GM12878 (cell line): ENCODE measurements around the gene GPLD1. TPM values are rescaled to one million over a fixed set of nuclear protein-coding genes. Genes with fewer than 3 reads are reported as not detected.

Experiments
- ATAC-seq: fragments of 200-7000 bp; cut with Tn5 transposase; 3 replicates; pipeline ENCODE4 v1.9.1; 2020; ENCODE audit warnings: mild to moderate bottlenecking, moderate library complexity
- BruUV-seq: library from RNA; stranded (reverse); fragments of 400-500 nt; replicated peaks from 2 replicates; lab custom pipeline; 2021; lab: Mats Ljungman, UMichigan
- CTCF ChIA-PET: fragments of 300-600 bp; sonication (Branson Sonifier 250); formaldehyde crosslinking; extraction: SDS; loops from one replicate; lab custom pipeline; 2021; ENCODE audit warnings: inconsistent platforms; lab: Yijun Ruan, JAX
- POLR2A ChIA-PET: fragments of 350-600 bp; formaldehyde crosslinking; extraction: SDS; loops from one replicate; lab custom pipeline; 2021; ENCODE audit warnings: inconsistent platforms; lab: Charles Lee
- RAD21 ChIA-PET: fragments of 300-600 bp; sonication (Branson Sonifier 250); formaldehyde crosslinking; loops from one replicate; lab custom pipeline; 2023; ENCODE audit warnings: antibody characterized with exemption; ENCODE audit not compliant: unreplicated experiment; lab: Charles Lee
- SMC1A ChIA-PET: fragments of 300-600 bp; sonication (Branson Sonifier 250); formaldehyde crosslinking; loops from one replicate; lab custom pipeline; 2023; ENCODE audit not compliant: unreplicated experiment, uncharacterized antibody; lab: Charles Lee
- DNase-seq: peaks from one replicate; pipeline ENCODE4 v3.0.0-alpha.2; 2011; ENCODE audit warnings: low read depth, low spot score
- FAIRE-seq: peaks from 3 replicates; lab custom pipeline; 2011; peaks lifted over from hg19 to GRCh38; lab: Jason Lieb, UNC
- H2AFZ ChIP-seq: 2 replicates; pipeline ENCODE4 v1.6.0; 2011; ENCODE audit warnings: low read depth, low read length, control low read depth; ENCODE audit not compliant: control insufficient read depth
- H3K27ac ChIP-seq: 2 replicates; pipeline ENCODE4 v1.5.1; 2011; ENCODE audit warnings: control low read depth; ENCODE audit not compliant: control insufficient read depth, insufficient read depth
- H3K27me3 ChIP-seq, 2 experiments: replicated peaks in 1 of 2; 2 replicates each; pipeline versions ENCODE4 v1.6.0 to v1.6.1; 2011; ENCODE audit warnings: low read length in 1 of 2; ENCODE audit not compliant: control insufficient read depth in 2 of 2, insufficient read depth in 2 of 2
- H3K36me3 ChIP-seq, 2 experiments: 2 replicates each; pipeline ENCODE4 v1.5.1; 2011; ENCODE audit warnings: low read length in 1 of 2; ENCODE audit not compliant: control insufficient read depth in 2 of 2, insufficient read depth in 2 of 2
- H3K4me1 ChIP-seq: 2 replicates; pipeline ENCODE4 v1.6.1; 2011; ENCODE audit warnings: mild to moderate bottlenecking, low read length, moderate library complexity, mixed read lengths; ENCODE audit not compliant: control insufficient read depth, insufficient read depth
- H3K4me2 ChIP-seq: 2 replicates; pipeline ENCODE4 v1.6.0; 2011; ENCODE audit warnings: control low read depth; ENCODE audit not compliant: control insufficient read depth, insufficient read depth
- H3K4me3 ChIP-seq: fragments of 200-600 bp; sonication (generic); 2 replicates; pipeline ENCODE4 v1.5.1; 2016
- H3K79me2 ChIP-seq: 2 replicates; pipeline ENCODE4 v1.6.0; 2011; ENCODE audit warnings: low read length; ENCODE audit not compliant: control insufficient read depth, insufficient read depth
- H3K9ac ChIP-seq: 2 replicates; pipeline ENCODE4 v1.8.0; 2011; ENCODE audit warnings: low read length, control low read depth, mixed read lengths; ENCODE audit not compliant: control insufficient read depth, insufficient read depth
- H3K9me3 ChIP-seq: replicated peaks from 3 replicates; pipeline ENCODE4 v1.5.1; 2011; ENCODE audit warnings: mild to moderate bottlenecking, low read length; ENCODE audit not compliant: control insufficient read depth, insufficient read depth
- H4K20me1 ChIP-seq: 2 replicates; pipeline ENCODE4 v1.6.0; 2011; ENCODE audit not compliant: control insufficient read depth, insufficient read depth
- CEBPZ ChIP-seq: fragments of 150-350 bp; IDR thresholded peaks from 2 replicates; pipeline ENCODE4 v1.6.1; 2016; ENCODE audit warnings: low read depth, low read length
- CREM ChIP-seq: IDR thresholded peaks from 2 replicates; pipeline ENCODE4 v1.6.1; 2014; ENCODE audit warnings: antibody characterized with exemption, low read depth
- HCFC1 ChIP-seq: fragments of 150-350 bp; IDR thresholded peaks from 2 replicates; pipeline ENCODE4 v1.6.1; 2014; ENCODE audit warnings: low read length
- HDAC2 ChIP-seq: fragments of 200-600 bp; sonication (generic); IDR thresholded peaks from 2 replicates; pipeline ENCODE4 v1.6.1; 2017
- MYC ChIP-seq: IDR thresholded peaks from 2 replicates; pipeline ENCODE4 v1.6.1; 2011; ENCODE audit warnings: mild to moderate bottlenecking, low read length, moderate library complexity, inconsistent platforms; ENCODE audit not compliant: insufficient read depth, insufficient replicate concordance, insufficient read length, severe bottlenecking
- NRF1 ChIP-seq: conservative IDR thresholded peaks from 2 replicates; pipeline ENCODE4 v1.6.1; 2011; ENCODE audit warnings: mild to moderate bottlenecking, low read depth, low read length, improper control_type of control experiment
- PAX8 ChIP-seq: fragments of 450-650 bp; IDR thresholded peaks from 2 replicates; pipeline ENCODE4 v1.6.1; 2017; ENCODE audit warnings: mild to moderate bottlenecking, moderate library complexity
- RAD21 ChIP-seq: IDR thresholded peaks from 2 replicates; pipeline ENCODE4 v1.6.1; 2011; ENCODE audit warnings: mild to moderate bottlenecking, low read depth, low read length, moderate library complexity; ENCODE audit not compliant: insufficient read depth
- RBBP5 ChIP-seq: fragments of 200-600 bp; sonication (generic); conservative IDR thresholded peaks from 2 replicates; pipeline ENCODE4 v1.6.1; 2016
- RELB ChIP-seq: fragments of 450-650 bp; IDR thresholded peaks from 2 replicates; pipeline ENCODE4 v1.6.1; 2017; ENCODE audit warnings: low read depth, mild to moderate bottlenecking, moderate library complexity
- SP1 ChIP-seq: IDR thresholded peaks from one replicate; pipeline ENCODE4 v1.6.1; 2011; ENCODE audit warnings: low read depth, low read length
- TAF1 ChIP-seq: IDR thresholded peaks from 2 replicates; pipeline ENCODE4 v1.6.1; 2011; ENCODE audit warnings: mild to moderate bottlenecking, low read depth, low read length, borderline replicate concordance
- ZNF217 ChIP-seq: fragments of 450-650 bp; IDR thresholded peaks from 2 replicates; pipeline ENCODE4 v1.6.1; 2017; ENCODE audit warnings: antibody characterized with exemption, mild to moderate bottlenecking
- WGBS: methylation state at CpG from one replicate; pipeline ENCODE4 v1.1.6; 2016; ENCODE audit warnings: low lambda C conversion rate; ENCODE audit not compliant: insufficient replicate concordance, insufficient coverage; ENCODE audit errors: missing lambda C conversion rate; 5-methylcytosine and 5-hydroxymethylcytosine counted together
- in situ Hi-C: fragments of 300-500 bp; cut with MboI; formaldehyde crosslinking; loops from 9 replicates; pipeline ENCODE4 v1.14.3; 2018; ENCODE audit warnings: mixed read lengths
- intact Hi-C: fragments of 100-400 bp; cut with micrococcal nuclease; formaldehyde crosslinking; loops from one replicate; pipeline ENCODE4 v1.14.2; 2022; ENCODE audit not compliant: unreplicated experiment
- polyA plus RNA-seq, 11 experiments: library from polyadenylated mRNA; depleted of rRNA in 4 of 11; unstranded in 6 of 11; stranded (reverse) in 5 of 11; fragments of >200 nt; fragmentation: Nextera tagmentation in 4 of 11; fragmentation: Illumina TruSeq in 1 of 11; extraction: Ambion mirVana in 4 of 11; extraction: Trizol in 1 of 11; gene quantifications; 1 replicate in 1 of 11; 2 replicates in 10 of 11; pipeline versions ENCODE4 v1.2.1 to v1.2.3, GENCODE V29; 2011 to 2016; ENCODE audit warnings: inconsistent platforms in 2 of 11, missing spikeins in 2 of 11, low read depth in 1 of 11
- total RNA-seq, 4 experiments: library from RNA; depleted of rRNA in 3 of 4; stranded (reverse); fragments of >200 nt in 3 of 4; fragmentation: Illumina TruSeq in 1 of 4; extraction: Trizol in 1 of 4; gene quantifications; 2 replicates each; pipeline versions ENCODE4 v1.2.1 to v1.2.3, GENCODE V29; 2013 to 2021
- TF ChIP-seq, protein P1 (sequence below): IDR thresholded peaks from 2 replicates; pipeline ENCODE4 v1.6.1; 2011; ENCODE audit warnings: low read depth, mild to moderate bottlenecking, low read length, moderate library complexity, borderline replicate concordance; ENCODE audit errors: extremely low read depth
- TF ChIP-seq, protein P2 (sequence below): fragments of 450-650 bp; IDR thresholded peaks from 2 replicates; pipeline ENCODE4 v1.6.1; 2016; ENCODE audit warnings: mild to moderate bottlenecking

The GPLD1 gene
- total and polyA plus RNA-seq, 10 of the 15 experiments (the other 5 are each of a cell fraction or from before 2014, with no cell fraction given): 0.04 to 1.0 (median 0.69) TPM

- TF ChIP-seq, protein P1, sequence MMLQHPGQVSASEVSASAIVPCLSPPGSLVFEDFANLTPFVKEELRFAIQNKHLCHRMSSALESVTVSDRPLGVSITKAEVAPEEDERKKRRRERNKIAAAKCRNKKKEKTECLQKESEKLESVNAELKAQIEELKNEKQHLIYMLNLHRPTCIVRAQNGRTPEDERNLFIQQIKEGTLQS: no peak
- no peak for TF ChIP-seq CEBPZ
These were observed 94.5 kb downstream of the GPLD1 start (continued) for GRCh38 chr6:24394780-24395437.

- ATAC-seq (no peak), FAIRE-seq (no peak), DNase-seq (no peak)
- Histone ChIP-seq H3K4me2 (no peak overlapping the region), H3K9ac (no peak overlapping the region), H3K4me1 (no peaks in the 10 kb centered on the region; the same call in 1 of the 2 replicates), H3K27ac (no peak overlapping the region), H4K20me1 (no peaks in the 10 kb centered on the region), H3K27me3 (no peaks in the 10 kb centered on the region), H3K79me2 (no peaks in the 10 kb centered on the region), H3K4me3 (no peak overlapping the region), H3K9me3 (no peaks in the 10 kb centered on the region; the same call in 2 of the 3 replicates), H2AFZ (no peak overlapping the region), H3K36me3 (no peaks in the 10 kb centered on the region)
- ChIA-PET RAD21 (no interaction called here), POLR2A (no interaction called here), CTCF (interaction anchor here (2.6 kb wide), 1 partner anchor 12 kb away, joined by 8 read pairs; no protein-coding TSS in a partner anchor), SMC1A (no interaction called here)
- in situ Hi-C loops: no loop called here
- WGBS: 85% methylated on average over 2 of the region's 2 CpGs
- no TSS peak for BruUV-seq
- intact Hi-C loops: no loop called here
- TF ChIP-seq NRF1 (no peak), HCFC1 (no peak), MYC (no peak), RBBP5 (no peak), HDAC2 (no peak), ZNF217 (no peak), RELB (no peak), TAF1 (no peak), CREM (no peak), SP1 (no peak), PAX8 (no peak), RAD21 (no peak)
- TF ChIP-seq, protein P2, sequence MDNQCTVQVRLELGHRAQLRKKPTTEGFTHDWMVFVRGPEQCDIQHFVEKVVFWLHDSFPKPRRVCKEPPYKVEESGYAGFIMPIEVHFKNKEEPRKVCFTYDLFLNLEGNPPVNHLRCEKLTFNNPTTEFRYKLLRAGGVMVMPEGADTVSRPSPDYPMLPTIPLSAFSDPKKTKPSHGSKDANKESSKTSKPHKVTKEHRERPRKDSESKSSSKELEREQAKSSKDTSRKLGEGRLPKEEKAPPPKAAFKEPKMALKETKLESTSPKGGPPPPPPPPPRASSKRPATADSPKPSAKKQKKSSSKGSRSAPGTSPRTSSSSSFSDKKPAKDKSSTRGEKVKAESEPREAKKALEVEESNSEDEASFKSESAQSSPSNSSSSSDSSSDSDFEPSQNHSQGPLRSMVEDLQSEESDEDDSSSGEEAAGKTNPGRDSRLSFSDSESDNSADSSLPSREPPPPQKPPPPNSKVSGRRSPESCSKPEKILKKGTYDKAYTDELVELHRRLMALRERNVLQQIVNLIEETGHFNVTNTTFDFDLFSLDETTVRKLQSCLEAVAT: no peak
These were observed 95.2 kb downstream of the GPLD1 start for GRCh38 chr6:24394061-24394779.
